Esophagus muscularis mucosa (tissue), 4 donors: ENCODE data around the gene EPHB3. TPM values are rescaled to one million over a fixed set of nuclear protein-coding genes. Genes with fewer than 3 reads are reported as not detected.
A peak's percentile ranks its signal among the peaks of the same experiment; 100 is the strongest.

ENCODE experiments used
- DNase-seq: peaks from one replicate; pipeline ENCODE4 v3.0.0-alpha.2; 2017; ENCODE audit errors: extremely low spot score
- H3K27ac ChIP-seq, 4 donors: fragments of 200-600 bp; sonication (generic); replicated peaks in 1 of 4; 1 replicate in 3 of 4; 2 replicates in 1 of 4; pipeline ENCODE4 v1.5.1; 2016 to 2019; ENCODE audit warnings: mild to moderate bottlenecking in 1 of 4
- H3K27me3 ChIP-seq, 4 donors: fragments of 200-600 bp; sonication (generic); one replicate each; pipeline versions ENCODE4 v1.5.1 to v1.6.0; 2016 to 2019
- H3K36me3 ChIP-seq, 4 donors: fragments of 200-600 bp; sonication (generic); one replicate each; pipeline ENCODE4 v1.5.1; 2016 to 2019
- H3K4me1 ChIP-seq, 4 donors: fragments of 200-600 bp; sonication (generic); one replicate each; pipeline ENCODE4 v1.5.1; 2016 to 2019
- H3K4me3 ChIP-seq, 4 donors: fragments of 200-600 bp; sonication (generic); 1 replicate in 2 of 4; 2 replicates in 2 of 4; pipeline ENCODE4 v1.5.1; 2016 to 2019; ENCODE audit warnings: mild to moderate bottlenecking in 4 of 4, moderate library complexity in 1 of 4
- H3K9me3 ChIP-seq, 4 donors: fragments of 200-600 bp; sonication (generic); 1 replicate in 3 of 4; 2 replicates in 1 of 4; pipeline ENCODE4 v1.5.1; 2016 to 2019
- EP300 ChIP-seq: sonication (generic); formaldehyde crosslinking; IDR thresholded peaks from one replicate; pipeline ENCODE4 v1.6.1; 2017; ENCODE audit warnings: antibody characterized with exemption
- POLR2A ChIP-seq: fragments of 450-650 bp; IDR thresholded peaks from one replicate; pipeline ENCODE4 v1.6.1; 2017; ENCODE audit warnings: antibody characterized with exemption, moderate library complexity, mild to moderate bottlenecking, low read depth
- POLR2AphosphoS5 ChIP-seq, 2 donors: sonication (generic); formaldehyde crosslinking; IDR thresholded peaks; one replicate each; pipeline ENCODE4 v1.6.1; 2017; ENCODE audit warnings: antibody characterized with exemption in 2 of 2
- WGBS: methylation state at CpG from one replicate; pipeline ENCODE4 v1.1.5; 2018; 5-methylcytosine and 5-hydroxymethylcytosine counted together
- intact Hi-C: fragments of 100-400 bp; cut with DNase I; formaldehyde crosslinking; loops from one replicate; pipeline ENCODE4 v1.15.1; 2023
- total RNA-seq, 4 donors: library from RNA; depleted of rRNA; stranded (reverse); fragments of >200 nt; gene quantifications; one replicate each; pipeline versions ENCODE4 v1.1.0 to v1.2.1, GENCODE V29; 2016
- TF ChIP-seq, protein P1 (sequence below), 3 experiments: fragments of 200-600 bp in 2 of 3; fragments of 450-650 bp in 1 of 3; sonication (generic) in 2 of 3; IDR thresholded peaks; one replicate each; pipeline ENCODE4 v1.5.1; 2017 to 2019; ENCODE audit warnings: antibody characterized with exemption in 3 of 3, mild to moderate bottlenecking in 2 of 3, moderate library complexity in 1 of 3

EPHB3 gene
- total RNA-seq, 4 donors from 2014 or later = 1.5 to 6.1 (median 3.5) TPM

DNA sequence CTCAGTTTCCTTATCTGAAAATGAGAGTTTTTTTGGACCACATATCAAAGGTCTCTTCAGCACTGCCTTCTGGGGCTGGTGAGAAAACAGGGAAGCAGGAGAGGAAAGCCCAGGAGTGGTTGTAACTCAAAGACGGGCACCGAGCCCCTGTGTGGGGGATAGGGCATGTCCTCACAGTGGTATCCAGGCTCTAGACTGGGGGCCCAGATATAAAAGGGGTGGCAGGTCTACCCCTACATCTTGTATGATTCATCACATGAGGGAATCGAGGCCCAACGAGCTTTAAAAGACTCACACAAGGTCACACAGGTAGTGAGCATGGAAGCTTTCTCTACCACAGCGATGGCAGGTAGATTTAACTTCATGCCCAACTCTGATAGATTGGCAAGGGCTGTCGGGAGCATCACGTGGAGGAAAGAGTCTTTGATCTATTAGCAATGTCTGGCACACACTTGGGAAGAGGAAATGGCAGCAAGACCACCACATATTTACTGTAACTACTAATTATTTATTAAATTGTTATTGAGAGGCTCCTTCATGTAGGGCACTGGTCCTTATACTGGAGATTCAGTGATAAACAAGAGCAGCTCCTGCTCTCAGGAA lies 4.1 kb upstream of the EPHB3 start:
- TF ChIP-seq POLR2A (no peak), EP300 (no peak), POLR2AphosphoS5 (IDR thresholded peaks at IDR 0.05) (no peak)
- TF ChIP-seq, protein P1, sequence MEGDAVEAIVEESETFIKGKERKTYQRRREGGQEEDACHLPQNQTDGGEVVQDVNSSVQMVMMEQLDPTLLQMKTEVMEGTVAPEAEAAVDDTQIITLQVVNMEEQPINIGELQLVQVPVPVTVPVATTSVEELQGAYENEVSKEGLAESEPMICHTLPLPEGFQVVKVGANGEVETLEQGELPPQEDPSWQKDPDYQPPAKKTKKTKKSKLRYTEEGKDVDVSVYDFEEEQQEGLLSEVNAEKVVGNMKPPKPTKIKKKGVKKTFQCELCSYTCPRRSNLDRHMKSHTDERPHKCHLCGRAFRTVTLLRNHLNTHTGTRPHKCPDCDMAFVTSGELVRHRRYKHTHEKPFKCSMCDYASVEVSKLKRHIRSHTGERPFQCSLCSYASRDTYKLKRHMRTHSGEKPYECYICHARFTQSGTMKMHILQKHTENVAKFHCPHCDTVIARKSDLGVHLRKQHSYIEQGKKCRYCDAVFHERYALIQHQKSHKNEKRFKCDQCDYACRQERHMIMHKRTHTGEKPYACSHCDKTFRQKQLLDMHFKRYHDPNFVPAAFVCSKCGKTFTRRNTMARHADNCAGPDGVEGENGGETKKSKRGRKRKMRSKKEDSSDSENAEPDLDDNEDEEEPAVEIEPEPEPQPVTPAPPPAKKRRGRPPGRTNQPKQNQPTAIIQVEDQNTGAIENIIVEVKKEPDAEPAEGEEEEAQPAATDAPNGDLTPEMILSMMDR (IDR thresholded peaks at IDR 0.05) = no peak
- Histone ChIP-seq H3K4me3 (no peak overlapping the region), H3K9me3 (no peaks in the 10 kb centered on the region), H3K27me3 (peaks cover 0 to 8% (median 0%) of the 10 kb centered on the region in 4 donors), H3K27ac (no peak overlapping the region), H3K4me1 (peaks cover 12 to 17% (median 15%) of the 10 kb centered on the region in 4 donors), H3K36me3 (no peaks in the 10 kb centered on the region)
- intact Hi-C loops = no loop called here
- 88% methylated on average over 7 of the region's 7 CpGs for WGBS
- DNase-seq = no peak

DNA sequence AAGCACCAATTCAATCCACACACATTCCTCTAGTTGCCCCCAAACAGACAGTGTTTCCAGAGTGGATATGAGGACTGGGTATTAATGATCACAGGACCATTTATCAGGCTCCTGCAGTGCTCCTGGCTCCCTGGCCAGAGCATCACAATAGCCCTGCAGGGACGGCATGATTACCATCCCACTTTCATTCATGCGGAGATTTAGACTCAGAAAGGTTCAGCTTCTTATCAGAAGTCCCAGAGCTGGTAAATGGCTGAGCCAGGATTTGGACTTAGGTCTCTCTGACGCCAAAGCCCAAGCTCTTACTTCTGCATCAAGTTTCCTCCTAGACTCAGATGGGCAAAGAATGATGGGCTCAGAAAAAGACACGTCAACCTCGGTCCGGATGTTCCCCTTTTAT lies 2.9 kb upstream of the EPHB3 start:
- Histone ChIP-seq H3K27ac (no peak overlapping the region), H3K27me3 (no peaks in the 10 kb centered on the region), H3K9me3 (no peaks in the 10 kb centered on the region), H3K4me3 (no peak overlapping the region), H3K36me3 (no peaks in the 10 kb centered on the region), H3K4me1 (peaks cover 18 to 29% (median 27%) of the 10 kb centered on the region in 4 donors)
- DNase-seq = no peak
- TF ChIP-seq POLR2A = no peak
- no peak for TF ChIP-seq EP300
- no peak for TF ChIP-seq POLR2AphosphoS5 (IDR thresholded peaks at IDR 0.05)
- TF ChIP-seq, protein P1 (IDR thresholded peaks at IDR 0.05) = no peak
- WGBS = 75% methylated on average over 4 of the region's 6 CpGs
- intact Hi-C loops = loop anchor here (1.0 kb wide), 1 partner anchor 220 kb away; no protein-coding TSS in a partner anchor

DNA sequence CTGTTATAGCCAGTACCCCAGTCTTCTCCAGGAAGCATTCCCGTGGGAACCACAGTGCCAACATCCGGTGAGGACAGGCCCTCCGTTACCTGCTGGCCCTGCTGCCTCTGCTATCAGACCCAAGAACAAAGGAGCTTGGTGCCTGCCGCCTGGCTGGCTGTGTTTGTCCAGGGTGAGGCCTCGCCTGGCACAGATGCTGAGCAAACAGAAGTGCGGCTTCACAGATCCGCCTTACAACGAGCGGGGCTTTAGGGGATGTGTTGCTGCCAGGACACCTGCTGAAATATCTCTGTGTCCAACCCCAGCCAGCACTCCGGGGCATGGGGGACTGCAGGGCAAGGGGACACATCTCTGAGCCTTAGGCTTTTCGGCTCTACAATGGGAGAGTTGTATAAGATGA lies 2.2 kb upstream of the EPHB3 start:
- no peaks in the 10 kb centered on the region for H3K27me3 ChIP-seq
- no peak overlapping the region for H3K27ac ChIP-seq
- no peak overlapping the region for H3K4me3 ChIP-seq
- TF ChIP-seq POLR2A (no peak), EP300 (no peak), POLR2AphosphoS5 (IDR thresholded peaks at IDR 0.05) (no peak)
- TF ChIP-seq, protein P1 (IDR thresholded peaks at IDR 0.05) = no peak
- H3K36me3 ChIP-seq = no peaks in the 10 kb centered on the region
- intact Hi-C loops = no loop called here
- DNase-seq = no peak
- H3K4me1 ChIP-seq = peaks cover 18 to 36% (median 33%) of the 10 kb centered on the region in 4 donors
- WGBS = 86% methylated on average over 5 of the region's 11 CpGs
- no peaks in the 10 kb centered on the region for H3K9me3 ChIP-seq

DNA sequence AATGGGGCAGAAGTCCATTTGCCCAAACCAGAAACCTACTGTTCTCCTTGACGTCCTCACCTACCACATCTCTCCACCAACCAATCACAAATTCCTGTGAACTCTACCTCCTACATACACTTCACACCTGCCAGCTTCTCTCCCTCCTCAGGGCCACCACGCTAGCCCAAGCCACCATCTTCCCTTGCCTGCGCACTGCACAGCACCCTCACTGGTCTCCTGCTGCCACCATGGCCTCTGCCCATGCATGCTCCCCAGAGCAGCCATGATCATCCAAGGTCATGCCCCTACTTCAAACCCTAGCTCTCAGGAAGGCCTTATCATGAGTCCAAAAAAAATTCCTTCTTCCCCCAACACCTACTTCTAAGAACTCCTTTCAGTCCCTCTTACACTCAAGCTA lies 1.1 kb upstream of the EPHB3 start:
- Histone ChIP-seq H3K36me3 (no peaks in the 10 kb centered on the region), H3K4me1 (peaks cover 18 to 47% (median 45%) of the 10 kb centered on the region in 4 donors), H3K9me3 (no peaks in the 10 kb centered on the region), H3K27me3 (no peaks in the 10 kb centered on the region), H3K27ac (peak overlapping the region in 2 of 4 donors; percentile 55 to 63), H3K4me3 (peak overlapping the region in 2 of 4 donors; percentile 77 to 78)
- intact Hi-C loops = no loop called here
- WGBS = 93% methylated on average over 3 of the region's 3 CpGs
- DNase-seq = no peak
- no peak for TF ChIP-seq EP300
- TF ChIP-seq, protein P1 (IDR thresholded peaks at IDR 0.05) = no peak
- no peak for TF ChIP-seq POLR2A
- no peak for TF ChIP-seq POLR2AphosphoS5 (IDR thresholded peaks at IDR 0.05)
